Astrocyte (in vitro differentiated cells and primary cell): ENCODE results near the gene DMWD. TPM values are rescaled to one million over a fixed set of nuclear protein-coding genes. Genes with fewer than 3 reads are reported as not detected.

Experiments
- DNase-seq: peaks from one replicate; pipeline ENCODE4 v3.0.0-alpha.2; 2010; ENCODE audit warnings: low read depth
- FAIRE-seq: peaks from 2 replicates; lab custom pipeline; 2011; peaks lifted over from hg19 to GRCh38; lab: Jason Lieb, UNC
- H2AFZ ChIP-seq: 2 replicates; pipeline ENCODE4 v1.6.0; 2012; ENCODE audit warnings: low read depth, low read length, inconsistent platforms
- H3K27ac ChIP-seq: 2 replicates; pipeline ENCODE4 v1.5.1; 2011; ENCODE audit warnings: low read depth, low read length, inconsistent platforms
- H3K27me3 ChIP-seq: 2 replicates; pipeline ENCODE4 v1.6.0; 2011; ENCODE audit warnings: low read length, inconsistent platforms; ENCODE audit not compliant: insufficient read depth
- H3K36me3 ChIP-seq: 2 replicates; pipeline ENCODE4 v1.5.1; 2011; ENCODE audit warnings: low read length, inconsistent platforms; ENCODE audit not compliant: insufficient read depth
- H3K4me1 ChIP-seq: 2 replicates; pipeline ENCODE4 v1.5.1; 2011; ENCODE audit warnings: low read length, inconsistent platforms; ENCODE audit not compliant: insufficient read depth
- H3K4me2 ChIP-seq: 2 replicates; pipeline ENCODE4 v1.6.0; 2012; ENCODE audit warnings: low read length, inconsistent platforms
- H3K4me3 ChIP-seq: 2 replicates; pipeline ENCODE4 v1.5.1; 2011; ENCODE audit warnings: low read depth, mild to moderate bottlenecking, low read length, inconsistent platforms; ENCODE audit not compliant: insufficient read depth
- H3K79me2 ChIP-seq: 2 replicates; pipeline ENCODE4 v1.6.0; 2012; ENCODE audit warnings: mild to moderate bottlenecking, low read length, inconsistent platforms; ENCODE audit not compliant: insufficient read depth
- H3K9ac ChIP-seq: 2 replicates; pipeline ENCODE4 v1.6.0; 2012; ENCODE audit warnings: mild to moderate bottlenecking, low read length, inconsistent platforms
- H3K9me3 ChIP-seq: 2 replicates; pipeline ENCODE4 v1.5.1; 2012; ENCODE audit warnings: low read depth, mild to moderate bottlenecking, low read length, inconsistent platforms; ENCODE audit not compliant: insufficient read depth
- H4K20me1 ChIP-seq: 2 replicates; pipeline ENCODE4 v1.6.0; 2012; ENCODE audit warnings: low read length, inconsistent platforms; ENCODE audit not compliant: insufficient read depth
- H3K27ac Mint-ChIP-seq: one replicate; pipeline ENCODE4 v1.8.0; 2021; ENCODE audit warnings: mild to moderate bottlenecking, mixed read lengths; ENCODE audit not compliant: unreplicated experiment
- H3K27me3 Mint-ChIP-seq: one replicate; pipeline ENCODE4 v1.8.0; 2021; ENCODE audit warnings: low read depth, mixed read lengths; ENCODE audit not compliant: unreplicated experiment
- H3K36me3 Mint-ChIP-seq: one replicate; pipeline ENCODE4 v1.8.0; 2021; ENCODE audit warnings: low read depth, mixed read lengths; ENCODE audit not compliant: unreplicated experiment
- H3K4me1 Mint-ChIP-seq: one replicate; pipeline ENCODE4 v1.8.0; 2021; ENCODE audit warnings: low read depth, mixed read lengths; ENCODE audit not compliant: unreplicated experiment
- H3K4me3 Mint-ChIP-seq: one replicate; pipeline ENCODE4 v1.8.0; 2021; ENCODE audit warnings: mild to moderate bottlenecking, moderate library complexity, mixed read lengths; ENCODE audit not compliant: unreplicated experiment
- H3K9me3 Mint-ChIP-seq: one replicate; pipeline ENCODE4 v1.8.0; 2021; ENCODE audit warnings: mild to moderate bottlenecking, mixed read lengths; ENCODE audit not compliant: unreplicated experiment
- EZH2 ChIP-seq: IDR thresholded peaks from 2 replicates; pipeline ENCODE4 v1.6.1; 2012; ENCODE audit warnings: mild to moderate bottlenecking, low read length, inconsistent platforms; ENCODE audit not compliant: insufficient read depth
- total RNA-seq: library from RNA; stranded (reverse); gene quantifications from 2 replicates; pipeline ENCODE4 v1.2.1, GENCODE V29; 2021
- TF ChIP-seq, protein P1 (sequence below): IDR thresholded peaks from 2 replicates; pipeline ENCODE4 v1.5.1; 2011; ENCODE audit warnings: low read depth, mild to moderate bottlenecking, inconsistent platforms, low read length, moderate library complexity; ENCODE audit not compliant: insufficient read depth

The DMWD gene
- total RNA-seq, 1 donor from 2014 or later: 69.0 TPM

GRCh38 chr19:45746866-45747265 lies 45.8 kb downstream of the DMWD start:
- Histone ChIP-seq H3K9me3 (no peaks in the 10 kb centered on the region), H2AFZ (no peak overlapping the region), H3K4me2 (no peak overlapping the region), H3K4me3 (no peak overlapping the region), H3K27ac (no peak overlapping the region), H3K79me2 (no peaks in the 10 kb centered on the region), H4K20me1 (no peaks in the 10 kb centered on the region), H3K4me1 (no peaks in the 10 kb centered on the region), H3K27me3 (no peaks in the 10 kb centered on the region), H3K9ac (no peak overlapping the region), H3K36me3 (no peaks in the 10 kb centered on the region)
- Mint-ChIP-seq H3K27me3 (peaks cover 15% of the 10 kb centered on the region), H3K9me3 (no peaks in the 10 kb centered on the region), H3K27ac (no peak overlapping the region), H3K4me3 (no peak overlapping the region), H3K4me1 (peaks cover 3% of the 10 kb centered on the region), H3K36me3 (no peaks in the 10 kb centered on the region)
- FAIRE-seq: no peak
- no peak for TF ChIP-seq EZH2
- TF ChIP-seq, protein P1, sequence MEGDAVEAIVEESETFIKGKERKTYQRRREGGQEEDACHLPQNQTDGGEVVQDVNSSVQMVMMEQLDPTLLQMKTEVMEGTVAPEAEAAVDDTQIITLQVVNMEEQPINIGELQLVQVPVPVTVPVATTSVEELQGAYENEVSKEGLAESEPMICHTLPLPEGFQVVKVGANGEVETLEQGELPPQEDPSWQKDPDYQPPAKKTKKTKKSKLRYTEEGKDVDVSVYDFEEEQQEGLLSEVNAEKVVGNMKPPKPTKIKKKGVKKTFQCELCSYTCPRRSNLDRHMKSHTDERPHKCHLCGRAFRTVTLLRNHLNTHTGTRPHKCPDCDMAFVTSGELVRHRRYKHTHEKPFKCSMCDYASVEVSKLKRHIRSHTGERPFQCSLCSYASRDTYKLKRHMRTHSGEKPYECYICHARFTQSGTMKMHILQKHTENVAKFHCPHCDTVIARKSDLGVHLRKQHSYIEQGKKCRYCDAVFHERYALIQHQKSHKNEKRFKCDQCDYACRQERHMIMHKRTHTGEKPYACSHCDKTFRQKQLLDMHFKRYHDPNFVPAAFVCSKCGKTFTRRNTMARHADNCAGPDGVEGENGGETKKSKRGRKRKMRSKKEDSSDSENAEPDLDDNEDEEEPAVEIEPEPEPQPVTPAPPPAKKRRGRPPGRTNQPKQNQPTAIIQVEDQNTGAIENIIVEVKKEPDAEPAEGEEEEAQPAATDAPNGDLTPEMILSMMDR: no peak
- no peak for DNase-seq

DNA sequence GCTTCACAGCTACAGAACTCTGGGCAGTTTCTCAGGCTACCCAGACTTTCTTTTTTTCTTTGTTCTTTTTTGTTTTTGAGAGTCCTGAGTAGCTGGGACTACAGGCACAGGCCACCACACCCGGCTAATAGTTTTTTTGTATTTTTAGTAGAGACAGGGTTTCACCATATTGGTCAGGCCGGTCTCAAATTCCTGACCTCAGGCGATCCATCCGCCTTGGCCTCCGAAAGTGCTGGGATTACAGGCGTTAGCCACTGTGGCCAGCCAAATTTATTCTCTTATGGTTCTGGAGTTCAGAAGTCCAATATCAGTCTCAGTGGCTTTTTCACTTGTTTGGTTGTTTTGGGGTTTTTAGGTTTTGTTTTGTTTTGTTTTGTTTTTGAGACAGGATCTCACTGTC lies 47.0 kb downstream of the DMWD start:
- no peaks in the 10 kb centered on the region for H4K20me1 ChIP-seq
- peaks cover 15% of the 10 kb centered on the region for H3K27me3 Mint-ChIP-seq
- H3K36me3 ChIP-seq: no peaks in the 10 kb centered on the region
- H3K4me3 ChIP-seq: no peak overlapping the region
- DNase-seq (no peak), FAIRE-seq (no peak)
- no peaks in the 10 kb centered on the region for H3K9me3 Mint-ChIP-seq
- no peaks in the 10 kb centered on the region for H3K9me3 ChIP-seq
- peaks cover 3% of the 10 kb centered on the region for H3K4me1 Mint-ChIP-seq
- H3K4me2 ChIP-seq: no peak overlapping the region
- H3K27ac Mint-ChIP-seq: no peak overlapping the region
- no peaks in the 10 kb centered on the region for H3K27me3 ChIP-seq
- no peak for TF ChIP-seq EZH2
- TF ChIP-seq, protein P1: no peak
- no peak overlapping the region for H3K9ac ChIP-seq
- no peaks in the 10 kb centered on the region for H3K79me2 ChIP-seq
- H2AFZ ChIP-seq: no peak overlapping the region
- no peaks in the 10 kb centered on the region for H3K4me1 ChIP-seq
- H3K36me3 Mint-ChIP-seq: no peaks in the 10 kb centered on the region
- H3K4me3 Mint-ChIP-seq: no peak overlapping the region
- H3K27ac ChIP-seq: no peak overlapping the region

DNA sequence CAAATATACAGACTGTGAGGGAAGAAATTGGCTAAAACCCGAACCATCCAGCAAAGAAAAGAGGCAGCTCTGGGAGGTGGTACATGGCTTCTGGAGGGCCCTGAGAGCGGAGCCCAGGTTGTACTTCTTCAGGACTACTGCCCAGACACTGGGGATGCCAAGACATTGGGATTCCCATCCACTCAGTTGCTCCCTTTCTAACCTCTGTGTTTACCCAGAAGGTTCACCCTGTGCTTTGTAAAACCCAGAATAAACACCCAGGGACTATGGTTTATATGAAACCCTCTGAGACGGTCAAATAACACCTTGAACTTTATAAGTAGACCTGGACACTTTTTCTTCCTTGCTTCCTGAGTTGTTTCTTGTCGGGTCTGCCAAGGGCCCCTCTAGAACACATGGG lies 49.7 kb downstream of the DMWD start:
- TF ChIP-seq, protein P1: no peak
- no peak for TF ChIP-seq EZH2
- H3K27me3 ChIP-seq: no peaks in the 10 kb centered on the region
- H3K27me3 Mint-ChIP-seq: peaks cover 15% of the 10 kb centered on the region
- FAIRE-seq: no peak
- H3K27ac ChIP-seq: no peak overlapping the region
- H3K9ac ChIP-seq: no peak overlapping the region
- H3K27ac Mint-ChIP-seq: no peak overlapping the region
- H3K36me3 ChIP-seq: no peaks in the 10 kb centered on the region
- no peaks in the 10 kb centered on the region for H3K36me3 Mint-ChIP-seq
- H3K79me2 ChIP-seq: no peaks in the 10 kb centered on the region
- H2AFZ ChIP-seq: no peak overlapping the region
- no peak overlapping the region for H3K4me2 ChIP-seq
- peaks cover 3% of the 10 kb centered on the region for H3K4me1 Mint-ChIP-seq
- no peak for DNase-seq
- H3K4me1 ChIP-seq: no peaks in the 10 kb centered on the region
- H4K20me1 ChIP-seq: no peaks in the 10 kb centered on the region
- H3K9me3 Mint-ChIP-seq: no peaks in the 10 kb centered on the region
- H3K4me3 Mint-ChIP-seq: no peak overlapping the region
- H3K9me3 ChIP-seq: no peaks in the 10 kb centered on the region
- no peak overlapping the region for H3K4me3 ChIP-seq
